GM12873 (cell line): Measurements from ENCODE around the gene MPIG6B.

Experiments
- CTCF ChIP-seq: IDR thresholded peaks from 2 replicates; pipeline ENCODE4 v1.5.1; 2012; ENCODE audit warnings: low read depth, mild to moderate bottlenecking, moderate library complexity, low read length, control low read depth; ENCODE audit not compliant: insufficient read depth; ENCODE audit errors: missing control alignments

MPIG6B gene

GRCh38 chr6:31762356-31762755 is 39.2 kb downstream of the MPIG6B start, which contains the start of gene SAPCD1:
SAPCD1 (plus strand) TSS chr6:31762656; CDS start chr6:31763055, 399 bp downstream.
- TF ChIP-seq CTCF: no peak

DNA sequence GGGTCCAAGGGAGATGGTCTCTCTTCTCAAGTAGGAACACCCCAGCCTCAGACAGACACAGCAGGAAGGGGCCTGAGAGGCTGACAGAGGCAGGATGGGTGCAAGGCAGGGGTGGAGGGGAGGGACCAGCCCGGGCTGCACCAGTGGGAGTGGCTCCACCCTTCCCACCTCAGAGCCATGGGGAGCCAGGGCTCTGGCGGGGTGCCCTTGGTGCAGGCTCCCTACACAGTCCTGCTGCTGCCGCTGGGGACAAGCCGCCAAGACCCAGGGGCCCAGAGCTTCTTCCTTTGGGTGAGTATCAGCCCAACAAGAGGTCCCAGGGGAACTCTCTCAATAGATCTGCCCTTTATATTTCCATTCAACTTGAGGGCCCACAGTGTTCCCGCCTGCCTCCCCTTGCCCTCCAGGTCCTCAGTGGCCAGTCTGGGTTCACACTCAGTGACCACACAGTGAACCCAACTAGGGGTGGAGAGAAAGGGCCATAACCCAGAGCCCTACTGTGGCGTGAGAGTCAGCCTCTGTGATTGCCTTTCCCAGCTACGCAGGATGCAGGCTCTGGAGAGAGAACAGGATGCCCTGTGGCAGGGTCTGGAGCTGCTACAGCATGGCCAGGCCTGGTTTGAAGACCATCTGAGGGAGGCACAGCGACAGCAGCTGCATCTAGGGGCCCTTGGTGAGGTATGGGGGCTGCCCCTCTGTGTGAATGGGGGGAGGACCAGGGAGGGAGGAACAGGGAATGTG is 39.9 kb downstream of the MPIG6B start:
- no peak for TF ChIP-seq CTCF

- no peak for TF ChIP-seq CTCF
These were observed 40.4 kb downstream of the MPIG6B start for GRCh38 chr6:31763619-31763940.

- no peak for TF ChIP-seq CTCF
These were observed 41.0 kb downstream of the MPIG6B start for GRCh38 chr6:31764198-31764597.

DNA sequence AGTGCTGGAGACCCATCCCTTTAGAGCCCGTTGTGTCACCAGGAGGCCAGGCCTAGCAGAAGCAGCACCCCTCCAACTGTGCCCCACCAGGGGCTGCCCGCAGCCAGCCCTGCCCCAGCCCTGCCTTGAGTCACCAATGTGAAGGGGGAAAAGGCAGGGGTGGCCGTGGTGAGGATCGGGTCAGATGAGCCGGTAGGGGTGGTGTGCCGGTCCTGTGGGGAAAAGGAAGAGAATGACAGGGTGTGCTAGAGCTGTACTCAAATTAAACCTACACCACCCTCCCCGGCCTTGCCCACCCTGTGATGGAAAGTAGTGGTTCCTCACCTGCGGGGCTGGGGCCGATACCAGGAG is 42.4 kb downstream of the MPIG6B start:
- no peak for TF ChIP-seq CTCF

GRCh38 chr6:31765910-31766794 is 43.0 kb downstream of the MPIG6B start:
- no peak for TF ChIP-seq CTCF

GRCh38 chr6:31767096-31767645 is 44.0 kb downstream of the MPIG6B start:
- no peak for TF ChIP-seq CTCF
